22Rv1 (cell line): ENCODE results near the gene VEGFA.

Experiments
- H3K27ac ChIP-seq: fragments of 450-650 bp; 2 replicates; pipeline ENCODE4 v1.5.1; 2017
- ZFX ChIP-seq: fragments of 450-650 bp; IDR thresholded peaks from 2 replicates; pipeline ENCODE4 v1.6.1; 2017; ENCODE audit warnings: antibody characterized with exemption, borderline replicate concordance
- TF ChIP-seq, protein P1 (sequence below): fragments of 450-650 bp; IDR thresholded peaks from 2 replicates; pipeline ENCODE4 v1.5.1; 2017; ENCODE audit warnings: mild to moderate bottlenecking

VEGFA gene

DNA sequence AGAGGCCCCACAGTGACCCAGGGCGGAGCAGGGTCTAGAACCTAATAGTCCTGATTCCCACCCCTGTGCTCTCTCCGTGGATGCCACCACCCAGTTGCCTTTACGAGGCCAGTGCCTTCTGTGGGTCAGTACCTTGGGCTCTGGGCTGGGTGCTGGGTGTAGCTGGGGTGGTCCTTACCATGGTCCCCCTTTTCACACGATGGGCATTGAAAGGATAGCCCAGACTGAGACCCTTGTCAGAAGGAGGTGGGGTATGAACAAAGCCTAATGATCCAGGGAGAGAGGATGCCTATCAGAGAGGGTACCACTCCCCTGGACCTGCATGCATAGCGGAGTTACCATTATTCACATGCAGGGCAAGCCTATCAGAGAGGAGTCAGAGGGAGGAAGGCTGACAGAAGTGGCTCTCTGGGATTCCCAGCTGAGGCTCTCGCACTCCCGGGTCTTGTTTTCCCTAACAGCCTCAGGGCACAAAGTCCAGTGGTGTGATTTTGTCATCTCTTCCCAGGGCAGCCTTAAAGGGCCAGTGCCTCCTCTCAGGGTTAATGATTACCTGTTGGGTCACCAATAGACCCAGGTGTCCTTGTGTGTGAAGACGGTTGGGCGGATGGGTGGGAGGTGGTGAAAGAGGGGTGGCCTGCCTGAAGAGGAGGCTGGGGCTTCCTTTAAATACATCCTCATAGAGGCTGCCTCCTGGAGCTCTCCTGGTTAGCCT, 36.2 kb downstream of the VEGFA start:
- TF ChIP-seq, protein P1, sequence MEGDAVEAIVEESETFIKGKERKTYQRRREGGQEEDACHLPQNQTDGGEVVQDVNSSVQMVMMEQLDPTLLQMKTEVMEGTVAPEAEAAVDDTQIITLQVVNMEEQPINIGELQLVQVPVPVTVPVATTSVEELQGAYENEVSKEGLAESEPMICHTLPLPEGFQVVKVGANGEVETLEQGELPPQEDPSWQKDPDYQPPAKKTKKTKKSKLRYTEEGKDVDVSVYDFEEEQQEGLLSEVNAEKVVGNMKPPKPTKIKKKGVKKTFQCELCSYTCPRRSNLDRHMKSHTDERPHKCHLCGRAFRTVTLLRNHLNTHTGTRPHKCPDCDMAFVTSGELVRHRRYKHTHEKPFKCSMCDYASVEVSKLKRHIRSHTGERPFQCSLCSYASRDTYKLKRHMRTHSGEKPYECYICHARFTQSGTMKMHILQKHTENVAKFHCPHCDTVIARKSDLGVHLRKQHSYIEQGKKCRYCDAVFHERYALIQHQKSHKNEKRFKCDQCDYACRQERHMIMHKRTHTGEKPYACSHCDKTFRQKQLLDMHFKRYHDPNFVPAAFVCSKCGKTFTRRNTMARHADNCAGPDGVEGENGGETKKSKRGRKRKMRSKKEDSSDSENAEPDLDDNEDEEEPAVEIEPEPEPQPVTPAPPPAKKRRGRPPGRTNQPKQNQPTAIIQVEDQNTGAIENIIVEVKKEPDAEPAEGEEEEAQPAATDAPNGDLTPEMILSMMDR, result no peak
- TF ChIP-seq ZFX, result no peak
- peak overlapping the region; percentile 88 for H3K27ac ChIP-seq

DNA sequence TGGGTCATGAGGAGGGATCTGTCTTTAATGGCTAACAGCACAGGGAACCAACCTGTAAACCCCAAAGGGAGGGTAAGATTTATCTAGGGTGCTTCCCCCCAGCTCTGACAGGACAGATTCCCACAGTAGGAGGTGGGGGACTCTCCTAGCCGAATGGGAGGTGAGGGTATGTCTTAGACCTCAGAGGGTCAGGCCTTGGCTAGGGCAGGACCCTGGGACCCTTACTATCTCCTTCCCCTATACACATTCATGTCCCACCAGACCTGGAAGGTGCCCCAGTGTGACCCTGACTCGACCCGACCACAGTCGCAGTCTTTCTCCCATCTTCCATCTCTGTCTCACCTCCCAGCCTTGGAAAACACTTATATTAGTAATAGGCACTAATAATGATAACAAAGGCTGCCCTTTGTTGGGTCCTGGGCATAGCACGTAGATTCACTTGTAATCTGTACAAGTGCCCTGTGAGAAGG, 36.8 kb downstream of the VEGFA start:
- TF ChIP-seq, protein P1, result no peak
- H3K27ac ChIP-seq, result peak overlapping the region; percentile 88

- peak overlapping the region; percentile 88 for H3K27ac ChIP-seq
- TF ChIP-seq, protein P1, result no peak
- no peak for TF ChIP-seq ZFX
Observed at GRCh38 chr6:43807228-43808061, 37.4 kb downstream of the VEGFA start.

GRCh38 chr6:43808412-43808811, 38.4 kb downstream of the VEGFA start:
- H3K27ac ChIP-seq, result peak overlapping the region; percentile 88
- TF ChIP-seq, protein P1, result no peak
- no peak for TF ChIP-seq ZFX

- no peak overlapping the region for H3K27ac ChIP-seq
- TF ChIP-seq, protein P1, result no peak
- TF ChIP-seq ZFX, result no peak
Observed at GRCh38 chr6:43809417-43810305, 39.6 kb downstream of the VEGFA start.

GRCh38 chr6:43810965-43811732, 41.1 kb downstream of the VEGFA start:
- no peak overlapping the region for H3K27ac ChIP-seq
- TF ChIP-seq, protein P1, result no peak
- no peak for TF ChIP-seq ZFX
